Natural killer cell (primary cell): ENCODE results near the gene PACRG. TPM values are rescaled to one million over a fixed set of nuclear protein-coding genes. Genes with fewer than 3 reads are reported as not detected.

Experiments
- ATAC-seq, 3 donors: fragments of 150-1000 bp in 2 of 3; fragments of 200-7000 bp in 1 of 3; cut with Tn5 transposase; 1 replicate in 1 of 3; 2 replicates in 2 of 3; pipeline ENCODE4 v1.10.0; 2021; ENCODE audit warnings: mild to moderate bottlenecking in 2 of 3, moderate library complexity in 2 of 3
- DNase-seq, 2 donors: peaks; one replicate each; pipeline versions ENCODE4 v3.0.0 to v3.0.0-alpha.2; 2013 to 2021; ENCODE audit warnings: mixed read lengths in 1 of 2
- H3K27ac ChIP-seq: one replicate; pipeline ENCODE4 v1.5.1; 2013; ENCODE audit warnings: mild to moderate bottlenecking, low read length
- H3K27me3 ChIP-seq: one replicate; pipeline ENCODE4 v1.6.1; 2013; ENCODE audit warnings: low read length; ENCODE audit not compliant: control insufficient read depth, insufficient read depth
- H3K36me3 ChIP-seq: one replicate; pipeline ENCODE4 v1.6.1; 2013; ENCODE audit warnings: low read length; ENCODE audit not compliant: control insufficient read depth, insufficient read depth
- H3K4me1 ChIP-seq: one replicate; pipeline ENCODE4 v1.6.1; 2013; ENCODE audit warnings: low read length; ENCODE audit not compliant: control insufficient read depth, insufficient read depth
- H3K4me3 ChIP-seq: one replicate; pipeline ENCODE4 v1.5.1; 2013; ENCODE audit warnings: low read length
- H3K9me3 ChIP-seq: one replicate; pipeline ENCODE4 v1.6.1; 2013; ENCODE audit warnings: low read length; ENCODE audit not compliant: control insufficient read depth, insufficient read depth
- H3K27ac Mint-ChIP-seq, 2 donors: one replicate each; pipeline ENCODE4 v1.8.0; 2022; ENCODE audit warnings: mild to moderate bottlenecking in 2 of 2, mixed read lengths in 2 of 2, moderate library complexity in 1 of 2
- H3K27me3 Mint-ChIP-seq, 2 donors: one replicate each; pipeline ENCODE4 v1.8.0; 2022; ENCODE audit warnings: low read depth in 2 of 2, mixed read lengths in 2 of 2
- H3K36me3 Mint-ChIP-seq: one replicate; pipeline ENCODE4 v1.8.0; 2022; ENCODE audit warnings: mixed read lengths
- H3K4me1 Mint-ChIP-seq, 2 donors: one replicate each; pipeline ENCODE4 v1.8.0; 2022; ENCODE audit warnings: mixed read lengths in 2 of 2
- H3K4me3 Mint-ChIP-seq: one replicate; pipeline ENCODE4 v1.8.0; 2022; ENCODE audit warnings: mild to moderate bottlenecking, moderate library complexity, mixed read lengths
- H3K9me3 Mint-ChIP-seq, 2 donors: one replicate each; pipeline ENCODE4 v1.8.0; 2022; ENCODE audit warnings: mixed read lengths in 2 of 2
- CTCF ChIP-seq: fragments of 200-600 bp; IDR thresholded peaks from one replicate; pipeline ENCODE4 v1.8.0; 2022; ENCODE audit warnings: antibody characterized with exemption
- WGBS: methylation state at CpG from one replicate; pipeline ENCODE4 v1.1.7; 2013; ENCODE audit warnings: missing lambda C conversion rate; ENCODE audit not compliant: insufficient coverage; 5-methylcytosine and 5-hydroxymethylcytosine counted together
- intact Hi-C: fragments of 100-400 bp; cut with micrococcal nuclease; formaldehyde crosslinking; loops from one replicate; pipeline ENCODE4 v1.14.2; 2022
- total RNA-seq, 4 donors: library from RNA; stranded (reverse); fragments of 120-200 nt in 1 of 4; gene quantifications; one replicate each; pipeline versions ENCODE4 v1.2.3 to v1.2.4, GENCODE V29; 2013 to 2022

The PACRG gene
- total RNA-seq, 3 donors from 2014 or later (not counting 1 experiment from before 2014, with no cell fraction given): 0.52 TPM; not detected in 2

- Histone ChIP-seq H3K27ac (no peak overlapping the region), H3K4me3 (no peak overlapping the region), H3K4me1 (no peaks in the 10 kb centered on the region), H3K9me3 (no peaks in the 10 kb centered on the region), H3K27me3 (no peaks in the 10 kb centered on the region), H3K36me3 (no peaks in the 10 kb centered on the region)
- no peaks in the 10 kb centered on the region for H3K4me1 Mint-ChIP-seq
- DNase-seq: no peak
- no peaks in the 10 kb centered on the region for H3K9me3 Mint-ChIP-seq
- ATAC-seq: no peak
- 92% methylated on average over 7 of the region's 7 CpGs for WGBS
- intact Hi-C loops: no loop called here
- H3K36me3 Mint-ChIP-seq: no peaks in the 10 kb centered on the region
- TF ChIP-seq CTCF: no peak
- no peak overlapping the region for H3K27ac Mint-ChIP-seq
- no peak overlapping the region for H3K4me3 Mint-ChIP-seq
- peaks cover 8 to 12% of the 10 kb centered on the region in 2 donors for H3K27me3 Mint-ChIP-seq
These were observed 504.3 kb downstream of the PACRG start for GRCh38 chr6:163232015-163232523.

- no peaks in the 10 kb centered on the region for H3K4me1 ChIP-seq
- no peak overlapping the region for H3K27ac Mint-ChIP-seq
These were observed 504.9 kb downstream of the PACRG start for GRCh38 chr6:163232649-163233048.

GRCh38 chr6:163237110-163237509 lies 509.3 kb downstream of the PACRG start:
- no peak overlapping the region for H3K27ac ChIP-seq
- H3K36me3 ChIP-seq: no peaks in the 10 kb centered on the region
- H3K27ac Mint-ChIP-seq: no peak overlapping the region
- H3K27me3 Mint-ChIP-seq: peaks cover 10 to 13% of the 10 kb centered on the region in 2 donors
- no peaks in the 10 kb centered on the region for H3K36me3 Mint-ChIP-seq
- intact Hi-C loops: no loop called here
- H3K4me1 ChIP-seq: no peaks in the 10 kb centered on the region
- H3K27me3 ChIP-seq: no peaks in the 10 kb centered on the region
- no CpG with 5 or more reads among the region's 2 CpGs for WGBS
- TF ChIP-seq CTCF: no peak
- no peaks in the 10 kb centered on the region for H3K9me3 ChIP-seq
- ATAC-seq (no peak), DNase-seq (no peak)
- no peaks in the 10 kb centered on the region for H3K9me3 Mint-ChIP-seq
- no peak overlapping the region for H3K4me3 ChIP-seq
- H3K4me3 Mint-ChIP-seq: no peak overlapping the region
- H3K4me1 Mint-ChIP-seq: no peaks in the 10 kb centered on the region

More at GRCh38 chr6:163232649-163233048, 504.9 kb downstream of the PACRG start:
- Histone ChIP-seq H3K27ac (no peak overlapping the region), H3K27me3 (no peaks in the 10 kb centered on the region), H3K4me3 (no peak overlapping the region), H3K9me3 (no peaks in the 10 kb centered on the region), H3K36me3 (no peaks in the 10 kb centered on the region)
- Mint-ChIP-seq H3K4me1 (no peaks in the 10 kb centered on the region), H3K27me3 (peaks cover 8 to 12% of the 10 kb centered on the region in 2 donors), H3K36me3 (no peaks in the 10 kb centered on the region), H3K9me3 (no peaks in the 10 kb centered on the region), H3K4me3 (no peak overlapping the region)
- no peak for TF ChIP-seq CTCF
- intact Hi-C loops: no loop called here
- DNase-seq (no peak), ATAC-seq (no peak)
- 84% methylated on average over 6 of the region's 6 CpGs for WGBS
